Measurements from ENCODE around the gene CCDC18.
"Not testable (repeated sequence)": the region's sequence is repeated elsewhere in the genome, so short reads cannot be mapped to it uniquely, and the experiment has no call there.

The CCDC18 gene

DNA sequence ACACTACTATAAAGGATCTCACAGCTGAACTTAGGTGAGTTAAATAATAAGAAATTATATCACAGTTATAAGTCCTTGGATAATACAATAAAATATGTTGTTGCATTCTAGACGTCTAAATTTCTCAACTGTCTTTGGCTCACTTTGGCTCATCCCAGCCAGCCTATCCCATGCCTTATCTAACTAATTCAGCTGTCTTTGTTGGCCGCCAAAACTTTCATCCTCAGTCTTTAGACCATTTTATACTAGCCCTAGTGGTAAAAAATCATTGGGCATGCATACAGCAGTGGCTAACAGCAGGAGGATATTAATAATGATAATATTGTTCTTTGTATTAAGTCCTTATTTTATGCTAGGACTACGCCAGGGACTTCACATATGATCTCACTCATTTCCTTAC, 59.3 kb downstream of the CCDC18 start:
- H3K4me1 ChIP-seq (ENCODE audit: control insufficient read depth, insufficient read depth, low read length) = peaks cover 5% of the 10 kb centered on the region; the same call in 1 of the 2 replicates
- H3K36me3 ChIP-seq (ENCODE audit: control insufficient read depth, insufficient read depth, low read length) = peaks cover 80% of the 10 kb centered on the region
- no peak overlapping the region for H3K4me3 ChIP-seq (ENCODE audit: low read depth, low read length)
- no peak overlapping the region for H3K9ac ChIP-seq (ENCODE audit: low read length)
- H3K9me3 ChIP-seq (ENCODE audit: control insufficient read depth, insufficient read depth, low read depth, low read length) = peaks cover 33% of the 10 kb centered on the region
- H3K27me3 ChIP-seq (ENCODE audit: control insufficient read depth, insufficient read depth, low read length) = no peaks in the 10 kb centered on the region
- H3K27ac ChIP-seq (ENCODE audit: low read depth, low read length) = no peak overlapping the region

GRCh38 chr1:93243233-93243632, 62.7 kb downstream of the CCDC18 start:
- not testable (repeated sequence) for H3K4me1 ChIP-seq (ENCODE audit: control insufficient read depth, insufficient read depth, low read length); H3K27ac ChIP-seq (ENCODE audit: low read depth, low read length); H3K27me3 ChIP-seq (ENCODE audit: control insufficient read depth, insufficient read depth, low read length); H3K4me3 ChIP-seq (ENCODE audit: low read depth, low read length); H3K9ac ChIP-seq (ENCODE audit: low read length)
- Histone ChIP-seq H3K36me3 (ENCODE audit: control insufficient read depth, insufficient read depth, low read length) (peaks cover 67% of the 10 kb centered on the region), H3K9me3 (ENCODE audit: control insufficient read depth, insufficient read depth, low read depth, low read length) (peaks cover 33% of the 10 kb centered on the region)

DNA sequence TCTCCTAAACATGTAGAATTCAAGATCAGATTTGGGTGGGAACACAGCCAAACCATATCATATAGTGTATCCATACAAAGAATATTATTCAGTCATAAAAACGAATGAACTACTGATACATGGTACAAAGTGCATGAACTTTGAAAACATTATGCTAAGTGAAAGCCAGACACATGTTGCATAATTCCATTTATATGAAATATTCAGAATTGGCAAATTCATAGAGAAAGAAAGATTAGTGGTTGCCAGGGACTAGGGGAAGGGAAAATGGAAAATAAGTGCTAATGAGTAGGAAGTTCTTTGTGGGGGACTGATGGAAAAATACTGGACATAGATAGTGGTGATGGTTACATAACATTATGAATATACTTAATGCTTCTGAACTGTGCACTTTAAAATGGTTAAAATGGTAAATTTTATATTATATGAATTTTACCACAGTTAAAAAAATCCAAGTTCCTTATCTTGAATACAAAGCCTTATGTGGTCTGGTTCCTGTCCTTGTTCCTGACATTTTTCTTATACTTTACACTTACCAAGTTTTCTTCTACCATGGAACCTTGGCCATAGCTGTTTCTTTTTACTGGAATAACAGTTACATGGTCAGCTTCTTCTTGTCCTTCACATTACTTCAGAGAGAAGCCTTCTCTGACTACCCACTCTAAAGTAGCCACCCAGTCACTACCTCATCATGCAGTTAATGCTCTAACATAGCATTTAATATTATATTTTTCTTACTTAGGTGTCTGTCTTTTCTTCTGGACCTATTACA, 64.0 kb downstream of the CCDC18 start:
- no peak overlapping the region for H3K9ac ChIP-seq (ENCODE audit: low read length)
- peaks cover 33% of the 10 kb centered on the region for H3K9me3 ChIP-seq (ENCODE audit: control insufficient read depth, insufficient read depth, low read depth, low read length)
- H3K4me1 ChIP-seq (ENCODE audit: control insufficient read depth, insufficient read depth, low read length) = no peaks in the 10 kb centered on the region
- H3K4me3 ChIP-seq (ENCODE audit: low read depth, low read length) = no peak overlapping the region
- no peak overlapping the region for H3K27ac ChIP-seq (ENCODE audit: low read depth, low read length)
- H3K27me3 ChIP-seq (ENCODE audit: control insufficient read depth, insufficient read depth, low read length) = no peaks in the 10 kb centered on the region
- H3K36me3 ChIP-seq (ENCODE audit: control insufficient read depth, insufficient read depth, low read length) = peaks cover 55% of the 10 kb centered on the region

DNA sequence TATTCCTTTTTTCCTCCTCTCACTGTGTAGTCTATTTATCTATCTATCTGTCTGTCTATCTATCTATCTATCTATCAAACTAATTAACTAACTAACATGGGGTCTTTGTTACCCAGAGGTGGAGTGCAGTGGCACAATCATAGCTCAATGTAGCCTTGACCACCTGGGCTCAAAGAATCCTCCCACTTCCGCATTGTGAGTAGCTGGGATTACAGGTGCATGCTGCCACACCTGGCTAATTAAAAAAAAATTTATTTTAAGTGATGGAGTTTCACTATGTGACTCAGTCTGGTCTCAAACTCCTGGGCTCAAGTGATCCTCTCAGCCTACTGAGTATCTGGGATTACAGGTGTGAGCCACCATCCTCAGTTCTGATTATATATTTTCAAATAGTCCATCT, 71.4 kb downstream of the CCDC18 start:
- Histone ChIP-seq H3K27ac (ENCODE audit: low read depth, low read length) (no peak overlapping the region), H3K9ac (ENCODE audit: low read length) (no peak overlapping the region), H3K36me3 (ENCODE audit: control insufficient read depth, insufficient read depth, low read length) (peaks cover 12% of the 10 kb centered on the region)

GRCh38 chr1:93252598-93252997, 72.1 kb downstream of the CCDC18 start:
- no peaks in the 10 kb centered on the region for H3K9me3 ChIP-seq (ENCODE audit: control insufficient read depth, insufficient read depth, low read depth, low read length)

More for the DNA sequence above, 71.4 kb downstream of the CCDC18 start:
- peaks cover 3% of the 10 kb centered on the region; the same call in 1 of the 2 replicates for H3K4me1 ChIP-seq (ENCODE audit: control insufficient read depth, insufficient read depth, low read length)
- no peak overlapping the region for H3K4me3 ChIP-seq (ENCODE audit: low read depth, low read length)
- H3K27me3 ChIP-seq (ENCODE audit: control insufficient read depth, insufficient read depth, low read length) = no peaks in the 10 kb centered on the region
- H3K9me3 ChIP-seq (ENCODE audit: control insufficient read depth, insufficient read depth, low read depth, low read length) = no peaks in the 10 kb centered on the region

DNA sequence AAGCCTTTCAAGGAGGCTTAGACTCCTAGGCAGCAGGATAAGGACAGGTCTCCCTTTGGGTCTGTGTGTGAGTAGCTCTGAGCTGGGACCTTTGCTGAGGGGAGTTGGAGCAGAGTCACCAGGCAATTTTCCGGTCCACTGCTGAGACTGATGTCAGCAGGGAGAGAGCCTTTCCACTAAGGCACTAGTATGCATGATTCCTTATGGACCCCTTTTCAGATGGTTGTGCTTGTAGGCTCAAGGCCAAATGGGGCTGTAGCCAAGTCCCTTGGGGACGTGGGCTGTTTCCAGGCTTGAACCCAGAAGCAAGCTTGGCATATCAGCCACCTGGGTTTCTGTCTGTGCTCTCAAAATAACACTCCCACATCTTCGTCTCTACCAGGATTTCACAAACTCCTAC, 73.0 kb downstream of the CCDC18 start:
- no peaks in the 10 kb centered on the region for H3K9me3 ChIP-seq (ENCODE audit: control insufficient read depth, insufficient read depth, low read depth, low read length)
- no peak overlapping the region for H3K9ac ChIP-seq (ENCODE audit: low read length)
- peaks cover 8% of the 10 kb centered on the region; the same call in 1 of the 2 replicates for H3K36me3 ChIP-seq (ENCODE audit: control insufficient read depth, insufficient read depth, low read length)
- peaks cover 3% of the 10 kb centered on the region; the same call in 1 of the 2 replicates for H3K4me1 ChIP-seq (ENCODE audit: control insufficient read depth, insufficient read depth, low read length)
- H3K27ac ChIP-seq (ENCODE audit: low read depth, low read length) = no peak overlapping the region
- H3K27me3 ChIP-seq (ENCODE audit: control insufficient read depth, insufficient read depth, low read length) = no peaks in the 10 kb centered on the region
- H3K4me3 ChIP-seq (ENCODE audit: low read depth, low read length) = no peak overlapping the region

More at GRCh38 chr1:93252598-93252997, 72.1 kb downstream of the CCDC18 start:
- Histone ChIP-seq H3K9ac (ENCODE audit: low read length) (no peak overlapping the region), H3K27ac (ENCODE audit: low read depth, low read length) (no peak overlapping the region), H3K4me1 (ENCODE audit: control insufficient read depth, insufficient read depth, low read length) (peaks cover 3% of the 10 kb centered on the region; the same call in 1 of the 2 replicates), H3K36me3 (ENCODE audit: control insufficient read depth, insufficient read depth, low read length) (peaks cover 6% of the 10 kb centered on the region), H3K27me3 (ENCODE audit: control insufficient read depth, insufficient read depth, low read length) (no peaks in the 10 kb centered on the region), H3K4me3 (ENCODE audit: low read depth, low read length) (no peak overlapping the region)

GRCh38 chr1:93255222-93256079, 74.9 kb downstream of the CCDC18 start:
- Histone ChIP-seq H3K9me3 (ENCODE audit: control insufficient read depth, insufficient read depth, low read depth, low read length) (no peaks in the 10 kb centered on the region), H3K27me3 (ENCODE audit: control insufficient read depth, insufficient read depth, low read length) (no peaks in the 10 kb centered on the region), H3K4me1 (ENCODE audit: control insufficient read depth, insufficient read depth, low read length) (peaks cover 3% of the 10 kb centered on the region; the same call in 1 of the 2 replicates), H3K9ac (ENCODE audit: low read length) (no peak overlapping the region), H3K27ac (ENCODE audit: low read depth, low read length) (no peak overlapping the region), H3K36me3 (ENCODE audit: control insufficient read depth, insufficient read depth, low read length) (peaks cover 21% of the 10 kb centered on the region), H3K4me3 (ENCODE audit: low read depth, low read length) (no peak overlapping the region)

- Histone ChIP-seq H3K27ac (ENCODE audit: low read depth, low read length) (no peak overlapping the region), H3K36me3 (ENCODE audit: control insufficient read depth, insufficient read depth, low read length) (peaks cover 23% of the 10 kb centered on the region)
Observed at GRCh38 chr1:93256433-93256832, 75.9 kb downstream of the CCDC18 start.

DNA sequence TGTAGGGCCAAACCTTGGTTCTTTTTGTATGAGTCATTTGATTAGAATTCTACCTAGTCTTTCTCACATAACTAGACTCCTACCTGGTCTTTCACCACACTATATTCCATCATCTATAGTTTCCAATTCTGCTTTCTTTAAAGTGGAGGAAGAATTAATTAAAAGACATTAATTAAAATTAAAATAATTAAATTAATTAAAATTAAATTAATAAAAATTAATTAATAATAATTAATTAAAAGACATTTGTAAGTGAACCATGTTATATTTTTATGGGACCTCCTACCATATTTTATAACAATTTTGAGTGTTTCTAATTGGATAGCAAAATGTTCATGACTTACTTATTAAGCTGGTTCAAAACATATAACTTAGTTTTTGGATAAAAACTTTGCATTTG, 77.4 kb downstream of the CCDC18 start:
- H3K4me3 ChIP-seq (ENCODE audit: low read depth, low read length) = no peak overlapping the region
- no peaks in the 10 kb centered on the region for H3K27me3 ChIP-seq (ENCODE audit: control insufficient read depth, insufficient read depth, low read length)
- H3K36me3 ChIP-seq (ENCODE audit: control insufficient read depth, insufficient read depth, low read length) = peaks cover 38% of the 10 kb centered on the region
- H3K4me1 ChIP-seq (ENCODE audit: control insufficient read depth, insufficient read depth, low read length) = no peaks in the 10 kb centered on the region
- no peak overlapping the region for H3K9ac ChIP-seq (ENCODE audit: low read length)
- H3K9me3 ChIP-seq (ENCODE audit: control insufficient read depth, insufficient read depth, low read depth, low read length) = peaks cover 15% of the 10 kb centered on the region
- no peak overlapping the region for H3K27ac ChIP-seq (ENCODE audit: low read depth, low read length)

More at GRCh38 chr1:93256433-93256832, 75.9 kb downstream of the CCDC18 start:
- Histone ChIP-seq H3K27me3 (ENCODE audit: control insufficient read depth, insufficient read depth, low read length) (no peaks in the 10 kb centered on the region), H3K4me1 (ENCODE audit: control insufficient read depth, insufficient read depth, low read length) (peaks cover 3% of the 10 kb centered on the region; the same call in 1 of the 2 replicates), H3K4me3 (ENCODE audit: low read depth, low read length) (no peak overlapping the region), H3K9ac (ENCODE audit: low read length) (no peak overlapping the region), H3K9me3 (ENCODE audit: control insufficient read depth, insufficient read depth, low read depth, low read length) (peaks cover 2% of the 10 kb centered on the region)

- Histone ChIP-seq H3K9me3 (ENCODE audit: control insufficient read depth, insufficient read depth, low read depth, low read length) (peaks cover 35% of the 10 kb centered on the region), H3K36me3 (ENCODE audit: control insufficient read depth, insufficient read depth, low read length) (peaks cover 65% of the 10 kb centered on the region)
- H3K9ac ChIP-seq (ENCODE audit: low read length); H3K4me3 ChIP-seq (ENCODE audit: low read depth, low read length); H3K27ac ChIP-seq (ENCODE audit: low read depth, low read length); H3K4me1 ChIP-seq (ENCODE audit: control insufficient read depth, insufficient read depth, low read length); H3K27me3 ChIP-seq (ENCODE audit: control insufficient read depth, insufficient read depth, low read length): not testable (repeated sequence)
Observed at GRCh38 chr1:93260726-93261125, 80.2 kb downstream of the CCDC18 start.

- no peaks in the 10 kb centered on the region for H3K4me1 ChIP-seq (ENCODE audit: control insufficient read depth, insufficient read depth, low read length)
- no peak overlapping the region for H3K9ac ChIP-seq (ENCODE audit: low read length)
- H3K4me3 ChIP-seq (ENCODE audit: low read depth, low read length) = no peak overlapping the region
- H3K27me3 ChIP-seq (ENCODE audit: control insufficient read depth, insufficient read depth, low read length) = no peaks in the 10 kb centered on the region
- no peak overlapping the region for H3K27ac ChIP-seq (ENCODE audit: low read depth, low read length)
- H3K9me3 ChIP-seq (ENCODE audit: control insufficient read depth, insufficient read depth, low read depth, low read length) = peaks cover 38% of the 10 kb centered on the region
- H3K36me3 ChIP-seq (ENCODE audit: control insufficient read depth, insufficient read depth, low read length) = peaks cover 62% of the 10 kb centered on the region
Observed at GRCh38 chr1:93262645-93263044, 82.1 kb downstream of the CCDC18 start.
